T-helper 1 cell treated with Interleukin-12 subunit alpha and Interleukin-12 subunit beta and Interleukin-4 antibody, amounts not matched to agents 30 ng/mL and 1 ng/mL, for 36 hours (primary cell): ENCODE data around the gene NLRP9. TPM values are rescaled to one million over a fixed set of nuclear protein-coding genes. Genes with fewer than 3 reads are reported as not detected.

Source experiments
- intact Hi-C: fragments of 100-400 bp; cut with micrococcal nuclease; formaldehyde crosslinking; loops from one replicate; pipeline ENCODE4 v1.15.1; 2024
- total RNA-seq: library from RNA; stranded (reverse); gene quantifications from 2 replicates; pipeline ENCODE4 v1.2.3, GENCODE V29; 2022

Gene NLRP9
- total RNA-seq, 1 donor from 2014 or later = not detected

GRCh38 chr19:55689411-55690108 is 48.6 kb downstream of the NLRP9 start:
- intact Hi-C loops = no loop called here

GRCh38 chr19:55688422-55689218 is 49.6 kb downstream of the NLRP9 start:
- intact Hi-C loops = no loop called here

DNA sequence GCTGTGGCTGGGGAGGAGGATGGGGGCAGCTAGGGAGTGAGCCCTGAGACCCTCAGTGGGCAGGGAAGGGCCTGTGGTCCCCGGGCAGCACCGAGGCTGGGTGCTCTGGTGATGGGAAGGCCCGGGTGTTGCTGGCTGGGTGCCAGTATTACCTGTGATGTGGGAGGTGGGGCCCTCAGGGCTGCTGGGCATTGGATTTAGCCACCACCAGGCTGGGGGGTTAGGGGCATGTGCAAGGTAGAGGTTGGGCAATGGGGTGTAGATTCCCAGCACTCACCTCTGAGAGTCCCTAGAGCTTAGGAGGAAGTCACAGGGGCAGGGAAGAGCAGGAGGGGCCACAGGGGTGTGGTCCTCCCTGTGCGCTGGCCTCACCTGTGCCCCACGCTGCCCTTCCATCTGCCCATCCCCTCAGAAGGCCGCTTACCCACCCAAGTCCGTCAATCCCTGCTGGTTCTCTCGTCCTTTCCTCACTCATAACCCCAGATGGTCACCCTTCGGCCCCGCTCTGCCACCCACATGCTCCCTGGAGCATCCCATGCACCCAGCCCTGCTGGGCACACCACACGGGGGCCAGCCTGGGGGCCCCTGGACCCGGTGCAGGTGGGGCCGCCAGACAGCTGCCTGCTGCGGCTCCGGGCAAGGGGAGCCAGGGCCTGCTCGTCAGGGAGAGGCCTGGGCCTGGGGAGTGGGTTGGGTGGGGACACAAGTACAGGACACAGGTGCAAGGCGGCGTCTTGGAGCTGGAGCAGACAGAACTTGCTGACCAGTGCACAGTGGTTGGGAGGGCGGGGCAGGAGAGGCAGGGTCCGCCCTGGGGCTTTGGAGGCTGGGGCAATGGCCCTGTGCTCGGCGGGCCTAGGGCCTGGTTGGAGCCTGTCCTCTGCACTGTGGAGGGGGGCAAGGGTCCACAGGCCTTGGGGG is 50.7 kb downstream of the NLRP9 start:
- intact Hi-C loops = no loop called here

- intact Hi-C loops = no loop called here
These were observed 51.7 kb downstream of the NLRP9 start for GRCh38 chr19:55686311-55687050.

DNA sequence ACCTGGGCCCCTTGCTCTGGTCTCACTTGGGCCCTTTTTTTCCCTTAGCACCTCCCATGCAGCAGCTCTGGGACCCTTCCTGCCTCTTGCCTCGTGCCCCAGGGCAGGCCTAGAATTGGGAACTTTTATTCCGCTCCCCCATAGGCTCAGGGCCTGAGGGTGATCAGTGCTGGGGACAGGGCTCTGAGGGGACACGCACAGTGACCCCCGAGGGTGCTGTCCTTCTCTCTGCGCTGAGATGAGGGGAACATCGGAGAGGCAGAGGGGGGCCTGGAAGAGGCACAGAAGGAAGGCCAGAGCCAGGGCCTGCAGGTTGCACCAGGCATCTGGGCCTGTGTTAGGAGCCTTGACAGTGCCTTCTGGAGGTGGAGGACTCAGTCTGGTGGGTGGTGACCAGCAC is 52.4 kb downstream of the NLRP9 start:
- intact Hi-C loops = no loop called here

DNA sequence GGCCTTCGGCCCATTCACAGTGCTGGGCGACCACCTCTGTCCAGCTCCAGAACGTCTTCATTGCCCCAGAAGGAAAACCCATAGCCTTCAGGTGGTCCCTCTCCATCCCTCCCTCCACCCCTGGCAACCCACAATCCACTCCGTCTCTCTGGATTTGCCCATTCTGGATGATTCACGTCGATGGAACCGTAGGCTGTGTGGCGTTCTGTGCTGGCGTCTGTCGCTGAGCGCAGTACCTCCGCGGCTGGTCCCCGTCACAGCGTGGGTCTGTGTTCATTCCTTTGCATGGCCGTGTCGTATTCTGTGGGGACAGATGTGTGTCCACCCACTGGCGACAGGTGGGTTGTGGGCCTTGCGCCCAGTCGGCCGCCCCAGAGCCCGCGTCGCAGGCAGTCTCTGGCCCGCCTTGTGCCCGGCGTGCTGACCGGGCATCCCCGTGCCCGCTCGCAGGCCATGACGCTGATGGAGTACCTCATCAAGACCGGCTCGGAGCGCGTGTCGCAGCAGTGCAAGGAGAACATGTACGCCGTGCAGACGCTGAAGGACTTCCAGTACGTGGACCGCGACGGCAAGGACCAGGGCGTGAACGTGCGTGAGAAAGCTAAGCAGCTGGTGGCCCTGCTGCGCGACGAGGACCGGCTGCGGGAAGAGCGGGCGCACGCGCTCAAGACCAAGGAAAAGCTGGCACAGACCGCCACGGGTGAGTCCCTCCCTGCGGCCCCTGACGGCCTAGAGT is 53.1 kb downstream of the NLRP9 start:
- intact Hi-C loops = no loop called here

DNA sequence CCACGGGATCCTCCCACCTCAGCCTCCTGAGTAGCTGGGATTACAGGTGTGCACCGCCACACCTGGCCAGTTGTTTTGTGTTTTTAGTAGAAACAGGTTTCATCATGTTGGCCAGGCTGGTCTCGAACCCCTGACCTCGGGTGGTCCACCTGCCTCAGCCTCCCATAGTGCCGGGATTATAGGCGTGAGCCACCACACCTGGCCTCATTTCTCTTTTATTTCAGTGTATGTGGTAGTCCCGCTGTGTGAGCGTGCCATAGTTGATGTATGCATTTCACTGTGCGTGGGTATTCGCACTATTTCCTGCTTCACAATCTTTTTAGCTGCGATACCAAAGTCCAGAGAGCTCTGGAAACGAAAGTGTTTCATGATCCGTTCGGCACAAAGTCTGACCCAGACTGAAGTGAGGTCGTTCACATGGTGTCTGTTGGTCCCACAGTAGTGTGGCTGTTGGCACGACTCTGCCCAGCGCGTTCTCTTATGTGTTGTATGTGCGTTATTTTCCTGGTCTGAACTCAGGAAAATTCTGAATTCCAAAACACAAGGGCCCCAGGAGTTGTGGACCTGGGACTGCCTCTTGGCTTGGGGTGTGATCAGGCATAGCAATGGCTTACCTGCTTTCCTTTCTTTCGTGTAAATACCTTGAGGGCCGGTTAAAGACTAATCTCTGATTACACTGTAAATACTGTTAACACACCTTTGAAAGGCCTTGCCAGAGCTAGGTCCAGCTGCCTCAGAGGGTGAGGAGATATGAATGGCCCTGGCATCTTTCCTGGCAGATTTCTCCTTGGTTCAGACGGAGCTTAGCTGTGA is 54.5 kb downstream of the NLRP9 start:
- intact Hi-C loops = no loop called here

GRCh38 chr19:55681131-55682092 is 56.8 kb downstream of the NLRP9 start:
- intact Hi-C loops = no loop called here

DNA sequence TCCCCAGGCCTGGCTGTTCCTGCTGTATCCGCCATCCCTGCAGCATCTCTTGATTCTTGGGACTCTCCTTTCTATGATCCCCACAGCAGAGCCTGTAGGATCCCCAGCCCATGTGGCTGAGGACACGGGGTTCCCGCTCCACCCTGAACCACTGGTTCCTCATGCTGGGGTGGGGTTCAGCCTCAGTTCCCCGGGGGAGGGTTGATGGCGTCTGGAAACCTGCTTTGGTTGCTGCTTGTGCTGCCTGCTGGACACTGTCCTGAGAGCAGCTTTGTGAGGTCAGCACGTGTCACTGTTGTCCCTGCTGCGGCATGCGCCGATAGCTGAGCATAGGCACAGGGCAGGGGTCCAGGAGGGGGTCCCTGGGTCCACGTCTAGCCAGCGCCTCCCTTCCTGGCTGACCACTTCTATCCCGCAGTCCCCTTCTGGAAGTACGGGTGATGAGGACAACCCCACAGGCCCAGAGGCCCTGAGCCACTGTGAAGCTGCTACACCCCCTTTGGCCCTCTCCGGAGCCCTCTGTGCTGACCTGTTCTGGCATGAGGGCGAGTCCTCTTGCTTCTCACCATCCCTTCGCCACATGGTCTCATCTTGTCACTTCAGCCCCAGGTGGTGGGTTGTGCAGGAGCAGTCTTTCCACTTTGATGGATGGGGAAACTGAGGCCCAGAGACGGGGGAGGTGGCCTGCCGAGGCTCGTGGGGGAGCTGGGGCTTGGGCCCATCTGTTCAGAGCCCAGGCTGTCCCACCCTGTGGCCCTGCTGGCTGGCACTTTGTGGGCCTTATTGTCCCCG is 57.7 kb downstream of the NLRP9 start:
- intact Hi-C loops = no loop called here

DNA sequence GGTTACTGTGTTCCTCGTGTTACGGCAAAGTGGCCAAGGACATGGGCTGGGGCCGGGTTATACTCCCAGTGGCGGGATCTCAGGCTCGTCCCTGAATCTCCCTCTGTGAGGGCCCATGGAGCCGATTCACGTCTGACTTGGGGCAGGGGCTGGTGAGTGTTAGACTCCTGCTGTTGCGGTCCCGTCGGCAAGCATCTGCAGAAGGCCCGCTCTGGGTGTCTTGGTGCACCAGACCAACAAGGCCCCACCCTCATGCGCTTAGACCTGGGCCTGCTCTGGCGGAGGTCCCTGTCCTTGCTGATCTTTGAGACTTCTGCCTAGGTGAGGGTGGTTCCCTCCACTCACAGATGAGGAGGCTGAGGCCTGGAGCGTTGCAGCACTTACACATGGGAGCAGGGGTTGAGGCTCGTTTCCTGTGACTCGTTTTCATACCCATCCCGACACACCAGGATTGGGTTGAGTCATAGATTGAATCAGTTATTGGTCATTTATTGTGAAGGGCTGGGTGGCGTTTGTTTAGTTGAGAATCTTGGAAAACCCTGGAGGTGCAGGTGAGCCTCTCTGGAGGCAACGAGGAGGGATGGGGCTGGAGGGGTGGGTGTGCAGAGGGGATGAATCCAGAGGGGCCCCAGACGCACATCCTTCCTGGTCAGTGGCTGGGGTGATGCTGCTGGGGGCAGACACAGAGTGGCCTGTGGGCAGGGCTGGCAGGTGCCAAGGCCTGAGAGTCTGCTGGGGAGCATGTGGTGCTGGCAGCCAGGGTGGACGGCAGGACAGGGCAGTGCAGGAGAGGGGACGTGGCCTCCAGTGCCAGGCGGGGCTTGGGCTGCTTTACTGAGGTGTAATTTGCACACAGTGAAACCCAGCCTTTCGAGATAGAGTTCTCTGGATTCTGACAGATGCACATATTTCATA is 58.6 kb downstream of the NLRP9 start:
- intact Hi-C loops = no loop called here

GRCh38 chr19:55678121-55678671 is 60.0 kb downstream of the NLRP9 start:
- intact Hi-C loops = no loop called here

DNA sequence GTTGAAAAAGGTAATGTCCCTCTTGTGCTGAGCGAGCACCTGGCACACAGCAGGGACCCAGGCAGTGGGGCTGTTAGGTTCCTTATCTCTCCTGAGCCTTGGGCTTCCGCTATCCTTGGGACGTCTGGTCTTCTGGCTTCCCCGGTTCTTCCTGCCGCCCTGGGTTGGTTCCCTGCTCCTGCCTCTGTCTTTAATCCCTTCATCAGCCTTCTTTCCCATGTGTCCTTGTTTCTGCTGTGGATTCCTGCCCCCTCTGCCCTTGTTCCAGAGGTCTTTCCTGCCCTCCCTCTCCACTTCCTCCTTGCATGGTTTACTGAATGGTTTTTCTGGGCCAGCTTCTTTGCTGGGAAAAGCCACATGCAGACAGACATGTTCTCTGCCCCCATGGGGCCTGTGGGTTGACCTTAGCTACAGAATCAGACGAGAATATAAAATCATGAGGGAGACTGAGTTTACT is 60.6 kb downstream of the NLRP9 start:
- intact Hi-C loops = no loop called here

GRCh38 chr19:55676889-55677505 is 61.2 kb downstream of the NLRP9 start:
- intact Hi-C loops = no loop called here

GRCh38 chr19:55676383-55676782 is 61.8 kb downstream of the NLRP9 start:
- intact Hi-C loops = no loop called here

- intact Hi-C loops = loop anchor here (1.0 to 2.0 kb wide), 7 partner anchors 22 to 639 kb away; partner anchors contain the start of genes FIZ1, PPP1R12C, ZNF444 and ZNF787
These were observed 62.4 kb downstream of the NLRP9 start for GRCh38 chr19:55675661-55676354.
